Renal cortex interstitium (tissue), 3 donors: ENCODE results near the gene PMPCB. TPM values are rescaled to one million over a fixed set of nuclear protein-coding genes. Genes with fewer than 3 reads are reported as not detected.

Experiments
- polyA plus RNA-seq, 3 donors: library from polyadenylated mRNA; unstranded; fragments of 120-200 nt; gene quantifications; one replicate each; pipeline ENCODE4 v1.2.1, GENCODE V29; 2013; ENCODE audit not compliant: insufficient read length in 3 of 3

The PMPCB gene
- polyA plus RNA-seq, 3 donors: 95.0 to 116 (median 96.8) TPM

Other genes with a start within 250 kb of the PMPCB start
- 1 to 10 TPM; 2.9 to 4.4 (median 2.9) TPM for gene FBXL13, start 222.6 kb upstream of the PMPCB start, polyA plus RNA-seq
- 10 to 100 TPM; 54.1 to 67.3 (median 55.7) TPM for gene ARMC10, start 222.3 kb upstream of the PMPCB start, polyA plus RNA-seq
- 10 to 100 TPM; 31.7 to 44.2 (median 41.0) TPM for gene NAPEPLD, start 148.3 kb upstream of the PMPCB start, polyA plus RNA-seq
- 10 to 100 TPM; 42.2 to 57.2 (median 49.6) TPM for gene DNAJC2, start 47.3 kb downstream of the PMPCB start, polyA plus RNA-seq
- gene PSMC2, start 50.2 kb downstream of the PMPCB start, polyA plus RNA-seq: 100 to 1,000 TPM in 2 of 3 donors, 10 to 100 TPM in 1; 94.8 to 125 (median 113) TPM
- under 1 TPM; 0.17 to 0.65 (median 0.22) TPM for gene SLC26A5, start 148.8 kb downstream of the PMPCB start, polyA plus RNA-seq